ENCODE measurements around the gene BCAN.
"Not testable (repeated sequence)": the region's sequence is repeated elsewhere in the genome, so short reads cannot be mapped to it uniquely, and the experiment has no call there.

The BCAN gene, protein sequence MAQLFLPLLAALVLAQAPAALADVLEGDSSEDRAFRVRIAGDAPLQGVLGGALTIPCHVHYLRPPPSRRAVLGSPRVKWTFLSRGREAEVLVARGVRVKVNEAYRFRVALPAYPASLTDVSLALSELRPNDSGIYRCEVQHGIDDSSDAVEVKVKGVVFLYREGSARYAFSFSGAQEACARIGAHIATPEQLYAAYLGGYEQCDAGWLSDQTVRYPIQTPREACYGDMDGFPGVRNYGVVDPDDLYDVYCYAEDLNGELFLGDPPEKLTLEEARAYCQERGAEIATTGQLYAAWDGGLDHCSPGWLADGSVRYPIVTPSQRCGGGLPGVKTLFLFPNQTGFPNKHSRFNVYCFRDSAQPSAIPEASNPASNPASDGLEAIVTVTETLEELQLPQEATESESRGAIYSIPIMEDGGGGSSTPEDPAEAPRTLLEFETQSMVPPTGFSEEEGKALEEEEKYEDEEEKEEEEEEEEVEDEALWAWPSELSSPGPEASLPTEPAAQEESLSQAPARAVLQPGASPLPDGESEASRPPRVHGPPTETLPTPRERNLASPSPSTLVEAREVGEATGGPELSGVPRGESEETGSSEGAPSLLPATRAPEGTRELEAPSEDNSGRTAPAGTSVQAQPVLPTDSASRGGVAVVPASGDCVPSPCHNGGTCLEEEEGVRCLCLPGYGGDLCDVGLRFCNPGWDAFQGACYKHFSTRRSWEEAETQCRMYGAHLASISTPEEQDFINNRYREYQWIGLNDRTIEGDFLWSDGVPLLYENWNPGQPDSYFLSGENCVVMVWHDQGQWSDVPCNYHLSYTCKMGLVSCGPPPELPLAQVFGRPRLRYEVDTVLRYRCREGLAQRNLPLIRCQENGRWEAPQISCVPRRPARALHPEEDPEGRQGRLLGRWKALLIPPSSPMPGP

DNA sequence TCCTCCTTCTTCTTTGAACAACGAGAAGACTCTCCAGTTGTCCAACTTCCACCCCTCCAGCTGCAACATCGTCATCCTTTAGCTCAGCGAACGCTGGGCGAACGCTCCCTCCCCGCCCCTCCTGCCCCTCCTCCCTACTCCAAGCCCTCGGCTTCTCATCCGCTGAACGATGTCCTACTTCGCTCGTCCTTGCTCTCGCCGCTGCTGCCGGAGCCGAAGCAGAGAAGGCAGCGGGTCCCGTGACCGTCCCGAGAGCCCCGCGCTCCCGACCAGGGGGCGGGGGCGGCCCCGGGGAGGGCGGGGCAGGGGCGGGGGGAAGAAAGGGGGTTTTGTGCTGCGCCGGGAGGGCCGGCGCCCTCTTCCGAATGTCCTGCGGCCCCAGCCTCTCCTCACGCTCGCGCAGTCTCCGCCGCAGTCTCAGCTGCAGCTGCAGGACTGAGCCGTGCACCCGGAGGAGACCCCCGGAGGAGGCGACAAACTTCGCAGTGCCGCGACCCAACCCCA is at the start of gene BCAN:
Gene BCAN, plus strand, starts transcription at position 357 of the 504 bp plus-strand sequence. CDS start 3,938 bp downstream, outside the sequence.
- no peak for DNase-seq (ENCODE audit: low read depth in 2 of 2, low spot score in 1 of 2)

DNA sequence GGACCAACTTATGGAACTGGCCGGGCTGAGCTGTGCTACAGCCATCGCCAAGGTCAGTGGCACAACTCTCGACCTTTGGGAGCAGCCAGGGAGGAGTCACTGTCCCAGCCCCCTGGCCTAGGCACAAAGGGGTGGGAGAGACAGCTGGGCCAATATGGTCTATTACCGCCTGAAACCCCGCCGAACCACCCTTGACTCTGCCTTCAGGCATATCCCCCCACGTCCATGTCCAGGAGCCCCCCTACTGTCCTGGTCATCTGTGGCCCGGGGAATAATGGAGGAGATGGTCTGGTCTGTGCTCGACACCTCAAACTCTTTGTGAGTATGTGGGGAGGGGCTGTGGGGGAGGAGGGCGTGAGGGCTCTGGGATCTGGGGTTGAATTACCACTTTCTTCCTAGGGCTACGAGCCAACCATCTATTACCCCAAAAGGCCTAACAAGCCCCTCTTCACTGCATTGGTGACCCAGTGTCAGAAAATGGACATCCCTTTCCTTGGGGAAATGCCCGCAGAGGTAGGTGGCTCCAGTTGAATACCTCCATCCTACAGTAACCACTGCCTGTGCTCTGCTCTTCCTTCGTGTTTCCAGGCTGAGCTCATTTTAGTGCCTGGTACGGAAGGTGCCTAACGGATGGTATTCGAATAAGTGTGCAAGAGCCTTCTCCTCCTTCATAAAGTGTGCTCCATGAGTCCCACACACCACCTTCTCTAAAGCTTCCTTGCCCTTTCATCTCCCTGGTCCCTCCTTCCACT is 49.6 kb upstream of the BCAN start:
- no peak for DNase-seq (ENCODE audit: low read depth in 2 of 2, low spot score in 1 of 2)

DNA sequence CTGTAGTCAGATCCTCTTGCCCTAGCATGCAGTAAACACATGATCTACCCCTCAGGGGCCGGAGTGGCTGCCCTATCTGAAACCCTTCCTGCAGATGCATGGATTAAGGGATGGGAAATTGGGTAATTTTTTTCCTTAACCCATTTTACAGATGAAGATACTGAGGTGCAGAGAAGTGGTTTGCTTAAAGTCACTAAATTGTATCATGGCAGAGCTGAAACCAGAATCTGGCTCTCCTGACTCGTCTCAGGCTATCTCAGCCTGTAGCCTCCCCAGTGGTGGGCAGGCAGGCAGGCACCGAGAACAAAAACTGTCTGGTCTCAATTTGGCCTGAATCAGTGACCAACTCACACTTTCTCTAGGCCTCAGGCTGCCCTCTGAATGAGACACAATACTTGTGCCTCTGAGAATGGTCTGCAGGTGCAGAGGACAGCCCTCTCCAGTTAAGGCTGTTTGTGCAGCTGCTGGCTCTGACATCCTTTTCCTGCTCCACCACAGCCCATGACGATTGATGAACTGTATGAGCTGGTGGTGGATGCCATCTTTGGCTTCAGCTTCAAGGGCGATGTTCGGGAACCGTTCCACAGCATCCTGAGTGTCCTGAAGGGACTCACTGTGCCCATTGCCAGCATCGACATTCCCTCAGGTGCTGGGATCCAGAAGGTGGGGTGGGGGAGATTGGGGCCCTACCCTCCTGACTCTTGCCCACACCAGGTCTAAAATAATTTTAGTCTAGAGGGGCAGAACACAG is 48.8 kb upstream of the BCAN start:
- DNase-seq (ENCODE audit: low read depth in 2 of 2, low spot score in 1 of 2), result no peak

DNA sequence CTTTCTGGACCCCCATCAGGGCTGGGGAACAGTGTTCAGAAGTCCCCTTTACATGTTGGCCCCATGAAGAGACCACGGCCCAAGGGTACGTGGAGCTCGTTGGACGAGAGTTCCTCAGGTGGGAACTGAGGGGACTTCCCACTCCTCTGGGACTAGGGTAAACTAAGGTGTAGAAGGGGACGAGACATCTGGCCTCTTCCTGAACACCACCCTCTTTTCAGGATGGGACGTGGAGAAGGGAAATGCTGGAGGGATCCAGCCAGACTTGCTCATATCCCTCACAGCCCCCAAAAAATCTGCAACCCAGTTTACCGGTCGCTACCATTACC is 48.3 kb upstream of the BCAN start:
- no peak for DNase-seq (ENCODE audit: low read depth in 2 of 2, low spot score in 1 of 2)

DNA sequence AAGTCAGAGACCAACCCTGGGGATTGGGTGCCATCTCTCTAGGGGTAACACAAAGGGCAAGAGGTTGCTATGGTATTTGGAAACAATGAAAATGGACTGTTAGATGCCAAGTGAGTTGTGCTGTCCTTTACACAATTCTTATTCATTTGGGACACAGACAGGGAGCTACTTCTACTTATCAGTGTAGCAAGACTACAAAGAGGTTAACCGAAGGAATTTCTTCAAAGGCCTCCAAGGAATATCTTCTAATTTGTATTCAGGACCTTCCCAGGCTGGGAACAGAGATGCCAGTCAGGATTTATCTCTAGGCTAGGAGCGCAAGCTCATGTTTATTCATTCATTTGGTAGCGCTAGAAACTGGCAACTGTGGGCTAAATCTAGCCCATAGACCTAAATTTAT is 47.7 kb upstream of the BCAN start:
- DNase-seq (ENCODE audit: low read depth in 2 of 2, low spot score in 1 of 2), result no peak

DNA sequence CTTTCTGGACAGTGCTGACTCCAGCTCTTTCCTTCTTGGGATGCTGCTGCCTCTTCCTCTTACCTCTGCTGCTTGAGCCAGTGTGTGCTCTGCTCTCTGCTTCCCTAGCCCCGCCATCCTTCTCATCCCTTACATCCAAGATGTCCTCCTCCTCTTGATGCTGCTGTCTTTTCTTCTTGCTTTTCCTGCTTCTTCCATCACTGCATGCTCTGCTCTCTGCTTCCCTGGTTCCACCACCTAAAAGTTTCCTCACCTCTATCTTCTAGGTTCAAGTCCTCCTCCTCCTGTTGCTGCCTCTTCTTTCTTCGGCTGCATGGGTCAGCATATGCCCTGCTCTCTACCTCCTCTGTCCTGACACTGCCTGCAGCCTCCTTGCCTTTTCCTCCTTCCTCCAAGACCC is 46.9 kb upstream of the BCAN start:
- no peak for DNase-seq (ENCODE audit: low read depth in 2 of 2, low spot score in 1 of 2)

DNA sequence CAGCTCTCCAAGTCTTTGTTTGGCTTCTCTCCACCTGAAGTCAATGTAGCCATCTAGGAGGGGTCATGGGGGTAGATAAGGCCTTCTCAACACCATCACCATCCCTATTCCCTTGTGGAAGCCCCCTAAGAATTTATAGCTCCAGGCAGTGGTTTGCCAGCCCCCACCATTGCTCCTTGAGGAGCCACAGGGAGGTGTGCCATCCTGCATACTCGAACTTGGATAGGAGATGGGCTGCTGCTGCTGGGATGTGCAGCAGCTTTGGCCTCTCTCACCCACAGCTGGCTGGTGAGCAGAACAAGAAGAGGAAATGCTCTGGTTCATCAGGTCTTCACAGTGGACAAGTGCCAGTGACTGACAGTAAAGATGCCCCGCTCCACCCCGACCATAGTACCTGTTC is 45.5 kb upstream of the BCAN start:
- no peak for DNase-seq (ENCODE audit: low read depth in 2 of 2, low spot score in 1 of 2)

DNA sequence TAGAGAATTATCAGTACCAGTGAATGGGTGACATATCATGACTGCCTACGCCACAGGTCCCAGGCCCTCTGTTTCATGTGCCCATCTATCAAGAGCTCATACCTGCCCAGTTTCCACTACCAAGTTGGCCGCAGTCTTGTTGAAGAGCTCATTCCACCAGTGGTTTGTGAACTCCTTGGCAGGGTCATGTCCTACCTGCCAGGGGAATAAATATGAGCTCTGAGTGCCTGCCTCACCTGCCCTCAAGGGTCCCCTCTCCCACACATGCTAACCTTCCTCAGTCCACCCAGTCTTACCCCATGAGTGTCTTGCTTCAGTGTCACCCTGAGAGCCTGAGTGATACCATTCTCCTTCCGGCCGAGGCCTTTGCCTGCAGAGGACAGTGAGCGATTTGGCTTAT is 43.8 kb upstream of the BCAN start:
- DNase-seq (ENCODE audit: low read depth in 2 of 2, low spot score in 1 of 2), result no peak

DNA sequence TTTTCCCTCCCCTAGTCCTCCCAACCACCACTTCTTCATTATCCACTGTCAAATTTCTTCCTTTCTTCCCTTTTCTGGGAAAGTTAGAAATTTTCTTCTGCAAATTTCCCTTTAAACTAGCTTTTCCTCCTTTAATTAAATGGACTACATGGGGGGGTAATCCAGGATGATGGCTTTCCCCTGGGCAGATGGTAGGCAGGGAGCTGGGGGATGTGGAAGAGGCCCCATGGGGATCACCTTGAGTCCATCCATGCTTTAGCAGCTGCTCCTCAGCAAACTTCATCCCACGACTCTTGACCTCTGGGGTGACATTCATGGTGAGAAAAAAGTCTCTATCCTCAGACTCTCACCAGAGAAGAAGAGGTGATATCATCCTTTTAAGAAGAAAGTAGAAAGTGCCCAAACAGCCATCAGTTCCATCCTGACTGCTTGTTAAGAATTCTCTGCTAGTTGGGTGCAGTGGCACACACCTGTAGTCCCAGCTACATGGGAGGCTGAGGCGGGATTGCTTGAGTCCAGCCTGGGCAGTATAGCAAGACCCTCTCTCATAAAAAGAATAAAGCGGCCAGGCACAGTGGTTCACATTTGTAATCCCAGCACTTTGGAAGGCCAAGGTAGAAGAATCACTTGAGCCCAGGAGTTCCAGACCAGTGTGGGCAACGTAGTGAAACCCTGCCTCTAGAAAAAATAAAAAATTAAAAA is 43.0 kb upstream of the BCAN start:
- DNase-seq (ENCODE audit: low read depth in 2 of 2, low spot score in 1 of 2), result no peak

DNA sequence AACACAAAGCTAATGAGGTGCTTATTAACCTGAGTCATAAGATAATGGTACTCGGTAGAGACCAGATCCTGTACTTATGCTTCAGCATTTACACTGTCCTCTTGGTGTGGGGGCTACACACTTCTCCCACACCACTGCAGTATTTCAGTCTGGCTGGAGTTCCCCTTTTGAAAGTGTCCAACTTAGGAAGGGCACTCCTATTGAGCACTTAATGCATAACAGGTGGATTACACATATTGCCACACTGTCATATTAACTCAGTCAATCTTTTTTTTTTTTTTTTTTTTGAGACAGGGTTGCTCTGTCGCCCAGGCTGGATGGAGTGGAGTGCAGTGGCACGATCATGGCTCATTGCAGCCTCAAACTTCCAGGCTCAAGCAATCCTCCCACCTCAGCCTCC is 42.1 kb upstream of the BCAN start:
- DNase-seq (ENCODE audit: low read depth in 2 of 2, low spot score in 1 of 2), result no peak

DNA sequence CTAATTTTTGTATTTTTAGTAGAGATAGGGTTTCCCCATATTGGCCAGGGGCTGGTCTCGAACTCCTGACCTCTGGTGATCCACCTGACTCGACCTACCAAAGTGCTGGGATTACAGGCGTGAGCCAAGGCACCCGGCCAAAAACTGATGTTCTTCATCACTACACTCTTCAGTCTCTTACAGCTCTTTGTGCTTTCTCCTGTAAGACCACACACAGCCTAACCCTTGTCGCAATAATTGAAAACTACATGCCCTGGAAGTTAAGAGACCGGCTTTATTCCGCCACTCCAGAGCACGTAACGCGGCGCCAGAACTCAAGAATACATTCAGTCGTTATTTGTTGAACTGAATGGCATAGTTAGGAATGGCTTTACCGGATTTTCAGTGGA is 41.2 kb upstream of the BCAN start:
- DNase-seq (ENCODE audit: low read depth in 2 of 2, low spot score in 1 of 2), result no peak

DNA sequence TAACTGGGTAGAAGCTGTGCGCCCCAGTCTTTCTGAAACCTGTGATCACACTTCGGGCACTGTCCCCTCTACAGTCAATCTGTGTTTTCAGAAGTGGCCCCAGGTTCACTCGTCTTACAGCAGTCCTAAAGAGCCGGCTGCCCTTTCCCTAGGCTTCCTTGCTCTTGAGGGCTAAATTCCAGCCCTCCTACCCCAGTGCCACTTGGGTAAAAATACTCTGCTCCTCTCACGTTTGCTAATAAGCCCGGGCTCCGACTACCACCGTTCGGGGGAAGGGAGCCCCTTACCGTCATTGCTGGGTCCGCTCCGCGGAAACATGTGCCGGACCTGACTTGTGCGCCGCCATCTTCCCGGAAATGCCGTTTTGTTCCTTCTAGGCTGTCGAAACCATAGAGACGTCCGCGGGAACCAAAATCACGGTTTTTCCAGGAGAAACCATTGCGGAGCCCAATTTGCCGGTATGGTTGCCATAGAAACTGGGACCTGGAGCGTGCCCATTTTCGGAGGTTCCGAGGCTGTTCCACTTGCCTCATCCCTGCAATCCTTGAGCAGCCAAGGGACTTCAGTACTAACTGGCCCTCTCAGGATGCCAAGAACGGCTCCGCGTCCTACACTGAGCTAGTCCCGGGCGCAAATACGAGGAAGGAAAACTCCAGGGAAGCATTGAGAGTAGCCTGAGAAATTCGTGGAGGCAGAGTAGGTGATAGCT is 40.6 kb upstream of the BCAN start, which contains the start of gene GPATCH4:
Gene GPATCH4, minus strand, starts transcription at position 358 of the 709 bp plus-strand sequence.
- DNase-seq (ENCODE audit: low read depth in 2 of 2, low spot score in 1 of 2), result peak; percentile 53 to 60

DNA sequence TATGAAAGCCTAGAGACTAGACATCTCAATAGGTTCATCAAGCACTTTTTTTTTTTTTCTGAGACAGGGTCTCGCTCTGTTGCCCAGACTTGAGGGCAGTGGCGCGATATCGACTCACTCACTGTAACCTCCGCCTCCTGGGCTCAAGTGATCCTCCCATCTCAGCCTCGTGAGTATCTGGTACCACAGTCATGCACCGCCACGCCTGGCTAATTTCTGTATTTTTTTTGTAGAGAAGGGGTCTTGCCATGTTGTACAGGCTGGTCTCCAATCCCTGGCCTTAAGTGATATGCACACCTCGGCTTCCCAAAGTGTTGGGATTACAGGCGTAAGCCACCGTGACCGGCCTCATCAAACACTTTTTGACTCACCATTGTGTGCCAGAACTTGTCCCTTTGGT is 40.0 kb upstream of the BCAN start:
- DNase-seq (ENCODE audit: low read depth in 2 of 2, low spot score in 1 of 2), result no peak

DNA sequence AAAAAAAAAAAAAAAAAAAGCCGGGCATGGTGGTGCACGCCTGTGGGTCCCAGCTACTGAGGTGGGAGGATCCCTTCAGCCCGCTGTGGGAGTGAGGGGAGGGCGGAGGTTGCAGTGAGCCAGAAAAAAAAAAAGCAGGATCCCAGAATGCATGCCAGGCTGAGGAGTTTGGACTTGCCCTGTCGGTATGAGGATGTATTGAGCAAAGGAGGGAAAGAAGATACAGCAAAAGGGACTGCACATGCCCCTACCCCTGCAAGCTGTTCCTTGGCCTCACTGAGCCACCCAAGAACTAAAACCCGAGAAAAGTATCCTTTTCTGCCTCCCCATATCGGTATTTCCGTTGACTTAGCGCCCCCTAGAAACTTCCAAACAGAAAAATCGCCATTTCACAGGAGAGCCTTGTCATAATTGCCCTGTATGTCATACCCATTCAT is 39.3 kb upstream of the BCAN start:
- no peak for DNase-seq (ENCODE audit: low read depth in 2 of 2, low spot score in 1 of 2)

DNA sequence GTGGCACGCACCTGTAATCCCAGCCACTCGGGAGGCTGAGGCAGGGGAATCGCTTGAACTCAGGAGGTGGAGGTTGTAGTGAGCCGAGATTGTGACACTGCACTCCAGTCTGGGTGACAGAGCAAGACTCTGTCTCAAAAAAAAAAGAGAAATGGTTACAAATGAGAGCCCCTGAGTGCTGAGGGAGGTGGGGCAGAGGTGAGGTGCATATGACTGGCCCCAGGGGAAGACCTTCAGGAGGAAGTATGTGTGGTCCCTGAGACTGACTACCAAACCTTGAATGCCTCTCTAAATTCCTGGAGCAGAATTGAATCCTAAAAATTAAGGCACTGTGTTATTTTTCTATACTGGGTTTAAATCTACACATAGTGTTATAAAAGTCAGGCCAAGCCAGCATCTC is 34.6 kb upstream of the BCAN start:
- not testable (repeated sequence) for DNase-seq (ENCODE audit: low read depth in 2 of 2, low spot score in 1 of 2)

DNA sequence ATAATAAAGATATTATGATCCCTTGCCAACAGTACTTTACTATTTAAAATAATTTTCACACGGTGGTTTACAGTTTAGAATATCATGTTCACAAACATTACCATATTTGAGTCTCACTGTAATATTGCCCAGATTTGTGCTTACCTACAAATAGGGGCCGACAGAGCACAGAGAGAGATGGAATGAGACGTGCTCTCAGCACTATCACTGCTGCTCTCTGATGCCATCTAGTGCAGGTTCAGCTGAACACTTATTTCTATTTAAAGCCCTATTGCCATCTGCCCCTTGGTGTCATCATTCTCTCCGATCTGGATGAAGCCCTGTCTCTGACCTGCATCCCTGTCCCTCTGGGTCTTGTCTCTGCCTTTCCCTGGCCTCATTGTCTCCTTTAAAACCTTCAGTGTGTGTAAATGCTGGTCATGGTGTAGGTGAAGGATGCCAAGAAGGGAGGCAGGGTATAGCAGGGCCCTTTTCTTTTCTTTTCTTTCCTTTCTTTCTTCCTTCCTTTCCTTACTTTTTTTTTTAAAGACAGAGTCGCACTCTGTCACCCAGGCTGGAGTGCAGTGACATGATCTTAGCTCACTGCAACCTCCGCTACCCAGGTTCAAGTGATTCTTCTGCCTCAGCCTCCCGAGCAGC is 33.8 kb upstream of the BCAN start:
- DNase-seq (ENCODE audit: low read depth in 2 of 2, low spot score in 1 of 2), result no peak

DNA sequence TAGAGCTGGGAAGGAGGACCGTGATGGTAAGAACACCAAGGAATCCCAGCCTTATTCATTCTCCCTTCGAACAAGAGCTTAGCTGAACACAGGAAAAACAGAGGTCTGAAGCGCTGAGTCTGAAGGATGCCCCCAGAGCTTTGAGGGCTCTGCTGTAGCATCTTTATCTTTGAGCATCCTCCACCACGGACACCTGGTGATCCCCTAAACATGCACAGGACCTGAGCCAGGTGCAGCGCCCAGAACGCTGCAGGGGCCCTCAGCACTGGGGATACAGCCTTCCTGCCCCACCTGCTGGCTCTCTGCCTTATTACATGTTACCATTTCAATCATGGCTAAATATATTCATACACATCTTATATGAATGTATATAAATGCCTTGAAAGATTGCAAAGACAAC is 32.9 kb upstream of the BCAN start:
- DNase-seq (ENCODE audit: low read depth in 2 of 2, low spot score in 1 of 2), result no peak

DNA sequence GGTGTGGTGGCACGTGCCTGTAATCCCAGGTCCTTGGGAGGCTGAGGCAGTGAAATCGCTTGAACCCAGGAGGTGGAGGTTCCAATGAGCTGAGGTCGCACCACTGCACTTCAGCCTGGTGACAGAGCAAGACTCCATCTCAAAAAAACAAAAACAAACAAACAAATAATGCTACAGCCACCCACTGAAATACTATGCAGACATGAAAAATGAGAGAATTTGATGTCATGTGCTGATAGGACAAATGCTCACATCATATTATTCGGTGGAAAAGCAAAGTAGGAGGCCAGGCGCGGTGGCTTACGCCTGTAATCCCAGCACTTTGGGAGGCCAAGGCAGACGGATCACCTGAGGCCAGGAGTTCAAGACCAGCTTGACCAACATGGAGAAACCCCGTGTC is 31.8 kb upstream of the BCAN start:
- DNase-seq (ENCODE audit: low read depth in 2 of 2, low spot score in 1 of 2), result not testable (repeated sequence)

DNA sequence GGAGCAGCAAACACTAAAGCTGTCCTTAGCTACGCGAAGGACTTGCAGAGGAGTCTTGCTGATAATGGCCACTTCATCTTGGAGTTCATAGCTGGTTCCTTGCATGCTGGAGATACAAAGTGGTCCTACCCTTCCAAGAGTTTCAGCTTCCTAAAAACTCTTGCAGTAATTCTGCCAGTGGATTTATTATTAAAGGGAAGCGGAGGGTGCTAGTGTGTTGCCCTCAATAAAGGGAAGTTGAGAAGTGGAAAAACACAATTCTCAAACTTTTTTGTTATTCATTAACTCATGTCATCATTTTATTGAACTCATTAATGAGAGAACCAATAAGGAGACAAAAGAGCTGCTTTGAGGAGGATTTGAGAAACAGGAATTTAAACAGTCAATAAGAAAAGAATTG is 29.3 kb upstream of the BCAN start:
- DNase-seq (ENCODE audit: low read depth in 2 of 2, low spot score in 1 of 2), result no peak
